Right lobe of liver (tissue), 6 donors: Measurements from ENCODE around the gene JAM3. TPM values are rescaled to one million over a fixed set of nuclear protein-coding genes. Genes with fewer than 3 reads are reported as not detected.

Source experiments
- ATAC-seq, 4 donors: fragments of 200-7000 bp; cut with Tn5 transposase; one replicate each; pipeline ENCODE4 v1.9.1; 2020; ENCODE audit warnings: mild to moderate bottlenecking in 4 of 4, moderate library complexity in 4 of 4
- DNase-seq, 3 donors: peaks; one replicate each; pipeline ENCODE4 v3.0.0-alpha.2; 2020
- H3K27ac ChIP-seq, 3 donors: fragments of 200-600 bp; one replicate each; pipeline ENCODE4 v1.8.0; 2022
- H3K27me3 ChIP-seq, 2 donors: fragments of 200-600 bp; one replicate each; pipeline ENCODE4 v1.8.0; 2022
- H3K36me3 ChIP-seq, 4 donors: fragments of 200-600 bp; sonication (generic) in 1 of 4; one replicate each; pipeline versions ENCODE4 v1.5.1 to v1.8.0; 2017 to 2022; ENCODE audit warnings: control low read depth in 1 of 4
- H3K4me1 ChIP-seq, 4 donors: fragments of 200-600 bp; sonication (generic) in 1 of 4; one replicate each; pipeline versions ENCODE4 v1.5.1 to v1.8.0; 2017 to 2022; ENCODE audit warnings: control low read depth in 1 of 4
- H3K4me3 ChIP-seq, 3 donors: fragments of 200-600 bp; one replicate each; pipeline ENCODE4 v1.8.0; 2022
- H3K9me3 ChIP-seq, 4 donors: fragments of 200-600 bp; sonication (generic) in 1 of 4; one replicate each; pipeline versions ENCODE4 v1.5.1 to v1.8.0; 2017 to 2022; ENCODE audit warnings: control low read depth in 1 of 4
- POLR2A ChIP-seq: fragments of 450-650 bp; IDR thresholded peaks from one replicate; pipeline ENCODE4 v1.6.1; 2017; ENCODE audit warnings: antibody characterized with exemption, mild to moderate bottlenecking
- WGBS: methylation state at CpG from one replicate; pipeline ENCODE4 v1.1.6; 2018; ENCODE audit warnings: low coverage, low lambda C conversion rate; ENCODE audit not compliant: insufficient coverage; ENCODE audit errors: missing lambda C conversion rate; 5-methylcytosine and 5-hydroxymethylcytosine counted together
- intact Hi-C, 2 donors: fragments of 100-400 bp; cut with DNase I; formaldehyde crosslinking; loops; one replicate each; pipeline versions ENCODE4 v1.11.2 to v1.14.1; 2022
- total RNA-seq, 6 experiments: library from RNA; depleted of rRNA in 2 of 6; stranded (reverse); fragments of >200 nt in 2 of 6; fragmentation: NEBNext Ultra II Directional in 3 of 6; extraction: Animal tissue kit (Norgen Biotek cat#: 25700) in 3 of 6; gene quantifications; one replicate each; pipeline versions ENCODE4 v1.1.0 to v1.2.4, GENCODE V29; 2016 to 2023
- TF ChIP-seq, protein P1 (sequence below), 4 donors: fragments of 200-600 bp in 3 of 4; fragments of 450-650 bp in 1 of 4; IDR thresholded peaks; one replicate each; pipeline versions ENCODE4 v1.5.1 to v1.8.0; 2016 to 2022; ENCODE audit warnings: antibody characterized with exemption in 4 of 4, mild to moderate bottlenecking in 2 of 4
- donor health status: DM: no; HTN: yes; CAD: no.
- donor health status: DM: no; HTN: no; CAD: no.
- donor health status: DM: no; HTN: no; CAD: no.
- donor health status: DM: no; HTN: yes; CAD: no.
- donor health status: DM: no; HTN: yes; CAD: no.

The JAM3 gene
- total RNA-seq, 6 experiments from 2014 or later, result 0.86 to 2.5 (median 1.6) TPM

DNA sequence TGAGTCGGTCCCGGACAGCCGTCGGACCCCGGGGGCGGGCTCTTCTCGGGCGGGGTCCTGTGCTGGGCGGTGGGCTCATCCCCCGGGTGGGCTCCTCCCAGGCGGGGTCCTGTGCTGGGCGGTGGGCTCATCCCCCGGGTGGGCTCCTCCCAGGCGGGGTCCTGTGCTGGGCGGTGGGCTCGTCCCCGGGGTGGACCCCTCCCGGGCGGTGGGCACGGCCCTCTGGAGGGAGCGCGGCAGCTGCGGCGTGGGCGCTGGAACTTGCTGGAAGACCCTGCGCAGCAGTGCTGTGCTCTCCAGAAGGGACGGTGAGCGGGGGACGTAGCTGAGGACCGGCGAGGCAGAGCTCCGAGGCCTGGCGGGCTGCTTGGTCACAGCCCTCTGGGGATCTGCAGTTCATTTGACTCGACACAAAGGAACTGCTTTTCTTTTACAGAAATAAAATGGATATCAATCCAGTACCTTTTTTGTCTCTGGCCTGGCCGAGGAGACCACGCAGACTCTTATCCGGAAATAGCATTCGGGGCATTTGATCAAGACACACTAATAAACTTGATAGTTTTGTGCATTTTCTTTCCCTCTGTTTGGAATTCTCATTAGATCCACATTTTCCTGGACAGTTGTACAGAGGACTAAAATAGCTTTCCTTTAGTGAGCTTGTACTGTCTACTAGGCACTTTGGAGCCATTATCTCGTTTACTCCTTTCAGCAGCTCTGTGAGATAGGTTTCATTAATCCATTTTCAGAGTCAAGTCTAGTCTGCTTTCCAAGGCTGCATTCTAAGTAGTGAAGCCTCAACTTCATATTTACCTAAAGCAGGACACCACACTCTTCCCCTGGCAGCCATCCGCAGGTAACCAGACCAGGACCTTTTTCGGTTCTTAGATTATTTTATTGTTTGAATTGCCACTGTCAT lies 812 bp downstream of the JAM3 start:
- intact Hi-C loops, result no loop called here
- Histone ChIP-seq H3K9me3 (no peaks in the 10 kb centered on the region), H3K27ac (peak overlapping the region; percentile 44 to 69 (median 54)), H3K4me1 (no peaks in the 10 kb centered on the region), H3K36me3 (no peaks in the 10 kb centered on the region), H3K27me3 (no peaks in the 10 kb centered on the region), H3K4me3 (peak overlapping the region; percentile 45 to 54 (median 52))
- 49% methylated on average over 7 of the region's 41 CpGs for WGBS
- no peak for TF ChIP-seq POLR2A
- TF ChIP-seq, protein P1, sequence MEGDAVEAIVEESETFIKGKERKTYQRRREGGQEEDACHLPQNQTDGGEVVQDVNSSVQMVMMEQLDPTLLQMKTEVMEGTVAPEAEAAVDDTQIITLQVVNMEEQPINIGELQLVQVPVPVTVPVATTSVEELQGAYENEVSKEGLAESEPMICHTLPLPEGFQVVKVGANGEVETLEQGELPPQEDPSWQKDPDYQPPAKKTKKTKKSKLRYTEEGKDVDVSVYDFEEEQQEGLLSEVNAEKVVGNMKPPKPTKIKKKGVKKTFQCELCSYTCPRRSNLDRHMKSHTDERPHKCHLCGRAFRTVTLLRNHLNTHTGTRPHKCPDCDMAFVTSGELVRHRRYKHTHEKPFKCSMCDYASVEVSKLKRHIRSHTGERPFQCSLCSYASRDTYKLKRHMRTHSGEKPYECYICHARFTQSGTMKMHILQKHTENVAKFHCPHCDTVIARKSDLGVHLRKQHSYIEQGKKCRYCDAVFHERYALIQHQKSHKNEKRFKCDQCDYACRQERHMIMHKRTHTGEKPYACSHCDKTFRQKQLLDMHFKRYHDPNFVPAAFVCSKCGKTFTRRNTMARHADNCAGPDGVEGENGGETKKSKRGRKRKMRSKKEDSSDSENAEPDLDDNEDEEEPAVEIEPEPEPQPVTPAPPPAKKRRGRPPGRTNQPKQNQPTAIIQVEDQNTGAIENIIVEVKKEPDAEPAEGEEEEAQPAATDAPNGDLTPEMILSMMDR (IDR thresholded peaks at IDR 0.05), result no peak
- ATAC-seq (peak; percentile 33 to 57 (median 45)), DNase-seq (no peak)

DNA sequence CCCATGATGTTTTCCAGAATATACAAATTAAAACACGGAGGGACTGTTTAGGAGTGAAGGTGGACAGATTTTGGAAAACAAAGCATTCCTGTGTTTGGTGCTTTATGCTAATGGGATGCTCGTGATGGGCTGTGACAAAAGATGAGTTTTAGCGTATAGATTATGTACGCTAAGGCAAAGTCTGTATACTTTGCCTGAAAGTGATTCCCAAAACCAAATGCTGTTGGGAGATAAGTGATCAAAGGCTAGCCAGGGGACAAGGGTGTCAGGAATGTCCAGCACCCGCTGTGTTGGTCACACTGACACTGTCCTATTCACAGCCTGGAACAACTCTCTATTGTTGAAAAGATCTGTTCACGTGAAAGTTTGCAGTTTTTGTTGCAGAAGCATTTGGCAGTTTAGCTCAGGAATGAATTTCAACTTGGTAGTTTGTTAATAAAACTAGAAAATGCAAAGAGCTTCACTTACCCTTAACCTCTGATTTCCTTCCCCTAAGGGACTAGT lies 1.5 kb downstream of the JAM3 start:
- H3K9me3 ChIP-seq, result no peaks in the 10 kb centered on the region
- no peak overlapping the region for H3K27ac ChIP-seq
- no peaks in the 10 kb centered on the region for H3K36me3 ChIP-seq
- no peak for DNase-seq
- WGBS, result 63% methylated on average over 6 of the region's 6 CpGs
- TF ChIP-seq POLR2A, result no peak
- TF ChIP-seq, protein P1 (IDR thresholded peaks at IDR 0.05), result no peak
- no peaks in the 10 kb centered on the region for H3K4me1 ChIP-seq
- H3K27me3 ChIP-seq, result no peaks in the 10 kb centered on the region
- no peak for ATAC-seq
- intact Hi-C loops, result no loop called here
- no peak overlapping the region for H3K4me3 ChIP-seq

DNA sequence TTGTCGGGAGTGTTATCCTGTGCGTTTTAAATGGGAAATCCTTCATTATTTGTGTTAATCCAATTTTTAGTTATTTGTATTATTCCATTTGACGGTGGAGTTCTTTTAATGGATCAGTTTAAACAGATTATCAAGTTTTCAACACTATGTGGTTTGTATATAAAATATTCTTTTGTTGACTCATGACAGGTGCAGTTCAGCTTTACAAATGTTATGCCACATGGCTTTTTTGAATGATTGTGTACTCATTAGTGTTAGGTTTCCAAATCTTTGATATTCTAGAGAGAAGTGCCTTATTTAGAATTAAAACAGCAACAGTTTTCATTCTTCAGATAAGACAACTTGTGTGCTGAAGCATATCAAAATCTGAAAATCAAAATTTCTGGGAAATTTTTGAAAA lies 2.4 kb downstream of the JAM3 start:
- Histone ChIP-seq H3K36me3 (no peaks in the 10 kb centered on the region), H3K27me3 (no peaks in the 10 kb centered on the region), H3K4me1 (no peaks in the 10 kb centered on the region), H3K4me3 (no peak overlapping the region), H3K27ac (no peak overlapping the region), H3K9me3 (no peaks in the 10 kb centered on the region)
- DNase-seq (no peak), ATAC-seq (no peak)
- intact Hi-C loops, result no loop called here
- TF ChIP-seq POLR2A, result no peak
- TF ChIP-seq, protein P1 (IDR thresholded peaks at IDR 0.05), result no peak
- 64% methylated on average over 3 of the region's 3 CpGs for WGBS

DNA sequence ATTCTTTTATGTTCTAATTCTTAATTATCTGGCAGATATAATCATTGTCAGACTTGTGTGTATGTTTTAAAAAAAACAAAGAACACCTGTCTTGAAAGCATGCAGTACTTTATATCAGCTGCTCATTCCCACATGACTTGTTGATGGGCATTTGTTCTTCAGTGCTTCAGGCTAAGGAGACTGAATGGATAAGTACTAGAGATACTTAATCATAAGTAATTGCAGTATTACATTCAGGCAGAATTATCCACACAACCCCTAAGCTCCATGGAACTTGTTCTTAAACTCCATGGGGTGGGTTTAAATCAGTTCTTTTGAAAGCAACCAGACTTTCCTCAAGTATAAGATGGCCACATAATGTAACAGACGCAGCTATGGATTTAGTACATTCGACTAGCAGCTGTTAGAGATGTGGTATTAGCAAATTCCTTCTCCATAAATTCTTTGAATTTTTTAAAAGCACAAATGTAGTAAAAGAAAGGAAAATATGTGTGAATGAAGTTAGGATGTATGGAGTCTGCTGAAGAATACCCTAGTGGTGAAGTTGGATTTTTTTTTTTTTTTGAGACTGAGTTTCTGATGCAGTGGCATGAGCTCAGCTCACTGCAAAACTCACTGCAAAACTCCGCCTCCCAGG lies 3.0 kb downstream of the JAM3 start:
- TF ChIP-seq POLR2A, result no peak
- TF ChIP-seq, protein P1 (IDR thresholded peaks at IDR 0.05), result no peak
- intact Hi-C loops, result no loop called here
- Histone ChIP-seq H3K27me3 (no peaks in the 10 kb centered on the region), H3K4me1 (no peaks in the 10 kb centered on the region), H3K27ac (no peak overlapping the region), H3K9me3 (no peaks in the 10 kb centered on the region), H3K36me3 (no peaks in the 10 kb centered on the region), H3K4me3 (no peak overlapping the region)
- WGBS, result 76% methylated on average over 3 of the region's 3 CpGs
- DNase-seq, result no peak
- no peak for ATAC-seq
